ENCODE data around the gene ATP2B3.

ATP2B3 gene

DNA sequence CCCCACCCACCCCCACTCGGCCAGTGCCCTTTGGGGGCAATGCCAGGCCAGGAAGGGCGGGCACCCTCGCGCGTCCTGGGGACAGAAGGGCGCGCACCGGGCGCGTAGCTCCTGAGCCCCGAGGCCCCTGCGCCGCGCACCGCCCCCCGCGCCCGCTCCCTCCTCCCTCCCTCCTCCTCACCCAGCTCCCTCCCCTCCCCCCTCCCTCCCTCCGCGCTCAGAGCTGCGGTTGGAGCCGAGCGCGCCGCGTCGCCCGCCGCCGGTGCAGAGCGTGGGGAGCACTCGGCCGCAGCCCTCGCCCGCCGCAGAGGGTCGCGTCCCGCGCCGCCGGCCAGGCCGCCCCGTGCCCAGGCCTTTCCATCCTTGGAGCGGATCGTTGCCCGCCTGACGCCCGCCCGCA is at the start of gene ATP2B3:
Gene ATP2B3, plus strand, starts transcription at position 220 of the 400 bp plus-strand sequence. CDS start 18,606 bp downstream, outside the sequence.
- no peak within 1 kb of the TSS for H3K4me3 ChIP-seq (ENCODE audit: low read length)
- no peak for TF ChIP-seq ZNF274 (IDR thresholded peaks at IDR 0.05; ENCODE audit: low read depth, low read length)

DNA sequence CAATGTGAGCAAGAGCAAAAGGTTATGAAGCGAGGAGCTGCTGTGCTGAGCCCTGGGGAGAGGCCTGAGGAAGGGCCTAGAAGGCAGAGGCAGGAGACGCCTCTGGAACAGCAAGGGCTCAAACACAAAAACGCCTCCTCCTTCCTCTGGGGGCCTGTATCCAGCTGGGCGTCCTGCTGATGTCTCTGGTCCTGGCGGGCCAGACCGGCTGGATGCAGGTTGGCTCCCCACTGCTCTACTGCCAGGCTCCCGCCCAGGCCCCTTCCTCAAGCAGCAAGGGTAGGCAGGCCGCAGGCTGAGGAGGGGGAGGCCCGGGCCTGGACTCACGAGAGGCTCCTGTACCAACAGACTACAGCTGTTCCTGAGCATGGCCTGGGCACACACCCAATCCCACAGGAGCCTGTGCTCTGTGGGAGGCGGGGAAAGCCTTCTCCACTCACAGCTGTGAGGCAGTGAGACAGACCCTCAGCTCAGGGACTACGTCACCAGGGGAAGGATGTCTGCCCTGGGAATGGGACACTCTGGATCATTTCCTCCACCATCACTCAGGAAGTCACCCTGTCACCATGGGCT is 49.3 kb upstream of the ATP2B3 start:
- TF ChIP-seq ZNF274 (IDR thresholded peaks at IDR 0.05; ENCODE audit: low read depth, low read length): no peak
- no peak overlapping the region for H3K4me3 ChIP-seq (ENCODE audit: low read length)

DNA sequence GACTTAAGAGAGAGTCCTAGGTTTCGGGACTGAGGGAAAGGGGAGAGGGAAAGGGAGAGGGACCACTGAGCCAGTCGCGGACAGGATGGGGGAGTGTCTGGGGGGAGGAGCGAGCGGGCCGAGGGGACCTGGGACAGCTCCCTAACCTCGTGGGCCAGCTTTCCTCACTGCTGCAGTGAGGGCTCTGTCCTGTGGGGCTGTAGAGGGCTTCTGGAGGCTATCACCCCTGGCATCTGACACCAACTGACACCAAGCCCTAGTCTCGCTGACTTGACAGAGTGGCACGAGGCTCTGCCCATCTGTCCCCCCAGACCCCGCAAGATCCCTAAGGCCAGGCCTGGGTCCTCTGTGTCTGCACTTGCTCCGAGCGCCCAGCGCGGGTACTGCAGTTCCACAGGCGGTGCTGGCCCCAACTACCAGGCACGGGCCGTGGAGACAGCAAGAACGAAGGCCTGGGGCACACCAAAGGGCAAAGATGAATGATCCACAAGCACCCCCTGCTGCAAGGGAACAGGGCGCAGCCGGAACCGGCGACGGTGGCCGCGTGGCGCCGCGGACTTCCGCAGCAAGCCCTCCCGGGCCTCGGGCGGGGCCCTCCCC is 47.5 kb upstream of the ATP2B3 start:
- peak overlapping the region; percentile 69; the same call in 1 of the 2 replicates for H3K4me3 ChIP-seq (ENCODE audit: low read length)
- TF ChIP-seq ZNF274 (IDR thresholded peaks at IDR 0.05; ENCODE audit: low read depth, low read length): no peak

DNA sequence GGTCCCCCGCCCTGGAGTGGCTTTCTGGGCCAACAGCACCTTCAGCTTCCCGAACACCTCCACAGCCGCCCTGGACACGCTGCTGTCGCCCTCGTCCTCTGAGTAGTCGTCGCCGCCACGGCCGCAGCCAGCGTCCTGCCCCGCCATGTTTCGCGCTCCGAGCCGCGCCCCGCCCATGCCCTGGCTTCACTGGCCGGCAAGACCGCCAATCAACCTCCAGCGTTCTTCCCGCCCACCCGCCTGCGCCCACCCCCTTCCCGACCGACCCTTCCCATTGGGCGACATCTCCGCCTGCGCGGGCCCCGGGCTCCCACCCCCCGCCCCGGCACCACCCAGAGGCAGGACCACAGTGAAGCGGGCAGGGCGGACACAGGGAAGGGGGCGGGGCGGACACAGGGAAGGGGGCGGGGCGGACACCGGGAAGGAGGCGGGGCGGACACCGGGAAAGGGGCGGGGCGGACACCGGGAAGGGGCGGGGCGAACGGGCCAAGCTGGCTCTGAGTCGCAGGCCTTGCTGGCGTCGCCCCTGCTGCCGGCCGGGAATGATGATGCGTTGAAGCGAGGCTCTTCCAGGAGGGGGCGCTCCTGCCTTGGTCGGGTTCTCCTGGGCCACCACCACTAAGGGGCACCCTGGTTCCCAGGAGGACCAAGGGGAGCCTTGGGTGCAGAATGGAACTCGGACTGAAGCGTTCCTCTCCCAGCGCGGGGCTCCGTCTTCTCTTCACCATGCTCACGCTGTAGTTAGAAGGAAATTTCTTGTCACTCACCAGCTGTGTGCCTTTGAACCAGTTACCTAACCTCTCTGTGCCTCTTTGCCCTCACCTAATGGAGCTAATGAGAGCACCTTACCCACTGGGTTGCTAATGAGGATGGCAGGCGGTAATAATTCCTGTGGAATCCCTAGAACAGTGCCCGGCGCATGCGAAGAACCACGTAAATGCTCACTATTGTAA is 46.8 kb upstream of the ATP2B3 start, which contains the start of gene HAUS7:
Gene HAUS7, minus strand, starts transcription at position 166 of the 953 bp plus-strand sequence. Its CDS starts 19 bp downstream, at position 147.
- TF ChIP-seq ZNF274 (IDR thresholded peaks at IDR 0.05; ENCODE audit: low read depth, low read length): no peak
- H3K4me3 ChIP-seq (ENCODE audit: low read length): peak within 1 kb of the TSS; percentile 69; the same call in 1 of the 2 replicates

DNA sequence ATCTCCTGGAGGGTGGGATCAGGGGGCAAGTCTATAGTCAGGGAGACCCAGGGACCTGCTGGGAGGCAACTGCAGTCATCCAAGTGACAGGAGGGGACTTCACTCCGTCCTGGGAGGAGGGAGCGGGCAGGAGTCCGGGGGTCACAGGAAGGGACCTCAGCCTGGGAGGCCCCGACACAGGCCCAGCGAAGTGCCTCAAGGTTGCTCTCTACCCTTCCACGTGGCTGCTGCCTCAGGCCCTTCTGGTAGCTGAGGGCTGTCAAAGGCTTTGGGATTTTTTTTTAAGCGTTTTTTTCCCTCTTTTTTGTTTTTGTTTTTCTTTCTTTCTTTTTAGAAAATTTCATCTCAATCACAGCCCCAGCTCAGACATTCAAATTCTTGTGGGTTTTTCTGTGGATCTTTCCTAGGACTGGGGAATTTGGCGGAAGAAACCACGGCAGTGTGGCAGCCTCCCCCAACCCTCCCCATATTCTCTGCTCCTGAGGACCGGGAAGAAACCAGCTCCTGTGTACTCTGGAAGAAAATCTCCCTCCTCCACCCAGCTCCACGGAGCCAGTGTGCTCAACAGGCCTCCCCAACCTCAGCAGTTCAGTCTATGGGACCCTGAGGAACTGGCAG is 45.7 kb upstream of the ATP2B3 start:
- TF ChIP-seq ZNF274 (IDR thresholded peaks at IDR 0.05; ENCODE audit: low read depth, low read length): no peak
- no peak overlapping the region for H3K4me3 ChIP-seq (ENCODE audit: low read length)

DNA sequence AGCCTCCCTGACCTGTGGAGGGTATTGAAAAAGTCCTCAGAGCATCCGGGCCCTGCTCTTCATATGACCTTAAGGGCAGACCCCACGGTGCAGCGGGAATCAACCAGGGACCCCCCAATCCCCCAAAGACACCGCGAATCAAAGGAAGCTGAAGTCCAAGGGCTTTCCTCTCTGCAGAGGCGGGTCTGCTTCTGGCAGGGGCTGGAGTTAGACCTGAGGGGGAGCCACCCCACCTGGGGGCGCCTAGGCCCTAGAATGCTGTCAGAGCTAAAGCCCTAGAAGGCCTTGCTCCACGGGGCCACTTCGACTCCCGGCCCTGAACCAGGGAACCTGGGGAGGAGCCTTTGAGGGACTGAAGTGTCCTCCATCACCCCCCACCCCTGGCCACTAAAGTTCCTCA is 44.3 kb upstream of the ATP2B3 start:
- no peak overlapping the region for H3K4me3 ChIP-seq (ENCODE audit: low read length)
- no peak for TF ChIP-seq ZNF274 (IDR thresholded peaks at IDR 0.05; ENCODE audit: low read depth, low read length)

DNA sequence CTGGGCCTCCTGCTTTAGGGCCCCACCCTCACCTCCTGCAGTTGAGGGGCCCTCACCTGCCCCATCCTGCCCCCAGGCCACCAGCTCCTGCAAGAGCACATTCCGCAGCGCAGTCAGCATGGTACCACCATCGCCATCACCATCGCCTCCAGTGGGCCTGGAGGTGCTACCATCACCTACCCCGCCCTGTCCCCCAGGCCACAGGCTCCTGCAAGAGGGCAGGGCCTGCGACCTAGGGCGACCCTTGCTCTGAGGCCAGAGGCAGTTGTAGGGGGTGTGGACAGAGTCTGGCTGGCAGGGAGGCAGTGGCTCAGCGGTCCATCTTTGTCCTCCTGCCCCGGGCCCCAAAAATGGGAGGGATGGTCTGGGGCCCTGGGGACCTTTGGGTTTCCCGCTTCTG is 43.2 kb upstream of the ATP2B3 start:
- TF ChIP-seq ZNF274 (IDR thresholded peaks at IDR 0.05; ENCODE audit: low read depth, low read length): no peak
- H3K4me3 ChIP-seq (ENCODE audit: low read length): no peak overlapping the region

DNA sequence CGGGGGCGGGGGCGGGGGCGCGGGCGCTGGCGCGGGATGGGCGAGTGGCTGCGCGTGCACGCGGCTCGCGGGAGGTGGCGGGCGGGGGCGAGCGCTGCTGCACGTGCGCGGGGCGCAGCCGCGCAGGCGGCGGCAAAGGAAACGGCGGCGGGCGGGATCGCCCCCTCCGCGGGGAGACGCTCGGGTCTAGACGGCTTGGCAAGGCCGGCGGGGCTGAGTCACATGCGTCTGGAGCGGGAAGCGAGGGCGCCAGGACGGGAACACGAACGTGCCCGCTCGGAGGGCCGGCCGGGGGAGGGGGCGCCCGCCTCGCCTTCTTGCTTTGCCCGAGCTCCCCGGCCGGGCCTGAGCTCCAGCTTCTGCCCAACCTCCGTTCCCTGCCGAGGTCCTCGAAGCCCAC is 42.7 kb upstream of the ATP2B3 start:
- H3K4me3 ChIP-seq (ENCODE audit: low read length): no peak overlapping the region
- TF ChIP-seq ZNF274 (IDR thresholded peaks at IDR 0.05; ENCODE audit: low read depth, low read length): no peak

DNA sequence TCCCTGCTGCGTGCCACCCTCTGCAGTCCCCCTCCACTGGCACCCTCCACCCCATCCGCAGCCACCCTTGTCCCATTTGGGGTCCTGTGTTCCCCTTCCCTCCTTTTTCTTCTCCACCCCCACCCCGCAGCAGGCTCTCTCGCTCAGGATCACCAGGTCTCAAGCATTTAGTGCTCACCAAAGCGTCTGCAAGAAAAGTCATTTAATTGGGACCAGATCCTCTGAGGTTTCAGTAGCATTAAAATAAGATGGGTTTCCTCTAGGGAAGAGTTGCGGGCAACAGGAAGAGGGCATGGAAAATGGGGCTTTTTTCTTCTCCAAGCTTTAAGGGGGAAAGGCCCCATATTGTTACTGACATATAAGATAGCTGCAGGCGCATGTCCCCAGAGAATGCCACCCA is 42.2 kb upstream of the ATP2B3 start:
- H3K4me3 ChIP-seq (ENCODE audit: low read length): no peak overlapping the region
- TF ChIP-seq ZNF274 (IDR thresholded peaks at IDR 0.05; ENCODE audit: low read depth, low read length): no peak

DNA sequence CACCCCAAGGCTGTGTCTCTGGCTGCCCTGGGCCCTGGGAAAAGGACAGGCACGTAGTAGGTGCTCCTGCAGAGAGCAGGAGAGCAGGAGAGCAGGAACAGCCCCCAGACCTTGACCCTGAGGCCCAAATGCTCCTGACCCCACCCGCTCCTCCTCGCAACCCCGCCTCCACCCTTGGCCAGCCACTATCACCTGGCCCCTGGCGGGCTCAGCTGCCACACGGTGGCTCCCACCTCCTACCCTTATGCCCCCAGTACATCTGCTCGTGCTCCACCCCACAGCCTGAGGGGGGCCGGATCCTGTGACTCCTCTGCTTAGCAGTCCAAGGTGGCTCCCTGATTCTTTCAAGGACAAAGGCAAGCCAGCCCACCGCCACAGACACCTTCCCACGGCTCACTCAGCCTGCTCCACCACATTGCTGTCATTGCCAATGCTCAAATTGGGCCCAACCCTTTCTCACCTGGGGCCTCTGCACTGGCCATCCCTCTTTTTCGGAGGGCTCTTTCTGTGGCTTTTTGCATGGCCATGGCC is 41.6 kb upstream of the ATP2B3 start:
- no peak for TF ChIP-seq ZNF274 (IDR thresholded peaks at IDR 0.05; ENCODE audit: low read depth, low read length)
- no peak overlapping the region for H3K4me3 ChIP-seq (ENCODE audit: low read length)

DNA sequence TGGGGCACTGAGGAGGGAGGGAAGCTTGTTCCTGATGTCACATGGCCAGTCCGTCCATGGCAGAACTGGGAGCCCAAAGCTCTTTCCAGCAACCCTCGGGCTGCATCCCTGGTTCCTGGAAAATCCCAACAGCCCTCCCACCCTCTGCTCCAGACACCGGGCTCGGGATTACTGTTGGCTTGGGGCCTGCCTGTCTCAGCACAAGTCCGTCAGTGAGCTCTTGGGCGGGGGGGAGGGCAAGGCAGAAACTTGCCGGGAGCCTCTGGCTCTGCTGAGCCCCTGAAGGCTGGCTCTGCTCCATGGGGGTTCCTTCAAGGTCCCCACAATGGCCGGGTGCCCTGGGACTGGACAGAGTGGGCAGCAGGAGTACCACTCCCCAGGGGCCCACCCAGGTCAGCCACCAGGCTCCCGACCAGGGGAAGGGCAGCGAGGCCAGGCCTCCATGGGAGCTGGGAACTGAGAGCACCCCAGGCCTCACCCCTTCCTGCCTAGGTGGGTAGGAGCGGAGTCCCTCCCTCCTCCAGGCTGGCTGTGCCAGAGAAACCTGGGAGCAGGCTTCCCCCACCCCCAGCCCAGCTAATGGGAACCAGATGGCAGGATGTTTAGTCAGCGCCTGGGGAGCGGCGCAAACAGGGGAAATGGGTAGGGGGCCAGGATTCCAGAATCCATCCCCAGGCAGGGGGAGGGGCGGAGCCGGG is 40.6 kb upstream of the ATP2B3 start:
- no peak for TF ChIP-seq ZNF274 (IDR thresholded peaks at IDR 0.05; ENCODE audit: low read depth, low read length)
- H3K4me3 ChIP-seq (ENCODE audit: low read length): no peak overlapping the region

DNA sequence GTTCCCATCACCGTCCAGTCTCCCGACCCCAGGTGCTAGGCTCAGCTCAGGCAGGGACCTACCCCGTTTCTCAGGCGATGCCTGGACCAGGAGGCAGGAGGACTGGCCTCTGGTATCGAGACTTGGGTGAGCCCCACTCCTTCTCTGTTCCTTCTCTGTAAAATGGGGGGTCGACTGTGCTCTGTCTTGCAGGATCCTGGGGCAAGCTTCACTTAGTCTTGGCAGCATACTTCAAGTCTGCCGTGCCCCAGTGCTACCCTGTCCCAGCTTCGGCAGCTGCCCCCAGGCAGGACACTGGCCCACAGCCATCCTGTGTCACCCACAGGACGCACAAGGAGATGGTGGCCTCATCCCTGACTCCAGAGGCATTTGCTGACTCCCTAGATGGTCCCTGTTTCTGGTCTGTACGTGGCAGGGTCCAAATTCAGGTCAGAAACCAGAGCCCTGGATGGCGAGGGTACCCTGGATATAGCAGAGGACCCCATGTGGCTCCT is 40.0 kb upstream of the ATP2B3 start:
- no peak for TF ChIP-seq ZNF274 (IDR thresholded peaks at IDR 0.05; ENCODE audit: low read depth, low read length)
- H3K4me3 ChIP-seq (ENCODE audit: low read length): no peak overlapping the region

DNA sequence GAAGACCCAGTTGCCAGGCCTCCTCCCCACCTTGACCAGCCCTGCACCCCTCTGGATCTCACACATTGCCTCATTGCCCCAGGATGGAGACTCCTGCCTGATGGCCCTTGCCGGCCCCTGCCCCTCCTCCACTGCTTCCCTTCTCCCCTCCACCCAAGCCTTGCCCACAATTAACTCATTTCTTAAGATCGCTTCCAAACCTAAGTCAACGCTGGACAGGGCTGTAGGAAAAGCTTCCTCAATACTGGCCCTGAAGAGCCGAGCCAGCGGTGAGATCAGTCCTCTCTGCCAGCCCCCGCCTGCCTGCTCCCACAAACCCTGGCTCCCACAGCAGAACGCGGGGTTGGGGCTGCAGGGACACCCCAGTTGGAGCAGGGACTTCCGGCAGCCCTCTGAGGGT is 39.5 kb upstream of the ATP2B3 start:
- H3K4me3 ChIP-seq (ENCODE audit: low read length): no peak overlapping the region
- TF ChIP-seq ZNF274 (IDR thresholded peaks at IDR 0.05; ENCODE audit: low read depth, low read length): no peak

Data from GM08714 (cell line).